GM21737 (cell line): ENCODE data around the gene GNB1.
A peak's percentile ranks its signal among the peaks of the same experiment; 100 is the strongest.
"Not testable (repeated sequence)": the region's sequence is repeated elsewhere in the genome, so short reads cannot be mapped to it uniquely, and the experiment has no call there.

ENCODE experiments used
- ATAC-seq: cut with Tn5 transposase; IDR thresholded peaks from one replicate; pipeline ENCODE4 v1.9.1; 2021; ENCODE audit warnings: mild to moderate bottlenecking, moderate library complexity; ENCODE audit not compliant: unreplicated experiment

GNB1 gene

DNA sequence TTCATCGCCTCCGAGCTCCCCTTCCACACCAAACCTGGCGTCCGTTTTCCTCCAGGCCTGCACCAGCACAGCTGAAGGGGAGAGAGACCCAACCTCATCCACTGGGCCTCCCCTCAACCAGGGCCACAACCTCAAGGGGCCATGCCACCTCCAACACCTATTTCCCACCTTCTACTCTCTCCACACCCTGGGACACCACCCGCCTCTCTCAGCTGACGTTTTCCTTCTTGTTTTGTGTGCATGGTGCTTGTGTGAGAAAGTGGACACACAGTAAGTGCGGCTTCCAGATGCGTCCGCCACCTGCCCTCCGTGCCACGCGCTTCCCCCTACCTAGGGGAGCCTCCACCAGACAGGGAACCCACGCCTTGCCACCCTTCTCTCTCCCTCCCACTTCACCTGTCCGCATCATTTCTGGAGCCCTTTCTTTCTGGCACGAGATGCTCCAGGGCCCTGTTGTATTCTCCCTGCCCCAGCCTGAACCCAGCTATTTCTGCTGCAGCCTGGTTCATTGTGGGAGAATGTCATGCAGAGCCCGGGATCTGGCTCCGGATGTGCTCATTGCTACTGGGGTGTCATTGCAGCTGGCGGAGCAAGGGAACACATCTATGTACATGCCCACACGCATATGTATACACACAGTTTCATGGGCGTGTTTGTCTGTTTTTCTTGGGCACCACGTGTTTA is 1.3 kb upstream of the GNB1 start:
- no peak for ATAC-seq

DNA sequence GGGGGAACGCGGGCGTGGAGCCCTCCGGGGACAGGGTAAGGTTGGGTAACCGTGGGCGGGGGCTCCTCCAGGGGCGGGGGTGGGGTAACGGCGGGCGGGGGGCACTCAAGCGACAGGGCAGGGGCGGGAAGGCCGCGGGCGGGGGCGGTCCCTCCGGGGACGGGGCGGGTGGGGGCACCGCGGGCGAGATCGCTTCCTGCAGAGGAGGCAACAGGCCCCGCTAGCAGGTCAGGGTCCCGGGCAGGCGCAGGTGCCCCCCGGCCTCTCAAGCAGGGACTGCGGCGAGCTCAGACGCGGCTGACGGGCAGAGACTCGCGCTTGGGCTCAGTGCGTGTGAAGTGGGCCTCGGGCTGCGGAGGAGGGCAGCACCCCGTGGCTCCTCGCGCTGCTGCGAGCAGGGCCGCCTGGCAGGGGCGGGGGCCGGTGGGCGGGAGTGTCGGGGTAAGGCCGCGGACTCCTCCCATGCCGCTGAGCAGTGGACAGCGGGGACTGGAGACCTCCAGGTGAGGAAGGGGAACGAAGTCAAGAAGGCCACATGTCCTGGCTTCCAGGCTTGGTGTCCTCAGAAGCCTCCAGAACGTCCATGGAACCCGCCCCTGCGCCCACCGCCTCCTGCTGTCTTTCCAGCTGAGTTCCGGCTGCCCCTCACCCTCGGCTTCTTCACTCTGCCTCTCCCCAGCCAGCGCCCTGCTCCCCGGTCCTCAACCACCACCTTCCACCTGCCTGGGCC is 627 bp upstream of the GNB1 start:
- no peak for ATAC-seq

DNA sequence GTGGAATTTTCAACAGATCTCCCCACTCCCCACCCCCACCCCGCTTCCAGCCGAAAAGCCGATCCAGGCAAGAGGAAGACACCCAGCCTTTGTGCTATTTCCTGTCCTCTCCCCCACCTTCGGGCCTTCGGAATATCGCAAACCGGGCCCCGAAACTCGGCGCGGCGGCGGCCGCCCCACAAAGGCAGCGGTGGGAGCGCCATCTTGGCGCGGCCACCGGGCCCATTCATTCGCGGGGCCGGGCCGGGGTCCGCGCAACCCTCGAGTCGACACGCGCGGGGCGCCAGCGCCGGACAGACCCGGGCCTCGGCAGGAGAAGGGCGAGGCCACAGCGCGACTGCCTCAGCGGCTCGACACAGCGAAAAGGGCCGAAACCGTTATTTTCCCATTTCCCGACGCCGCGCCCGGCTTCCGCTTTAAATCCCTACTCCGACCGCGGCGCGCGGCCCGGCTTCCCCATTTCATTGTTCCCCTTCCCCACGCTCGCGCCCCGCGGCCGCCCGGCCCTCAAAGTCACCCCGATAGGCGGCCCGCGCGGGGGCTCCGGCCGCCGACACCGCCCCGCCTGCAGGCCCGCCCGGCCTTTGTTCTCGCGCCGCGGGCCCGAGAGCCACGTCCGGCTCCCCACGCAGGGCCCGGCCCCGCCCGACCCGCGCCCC is 911 bp downstream of the GNB1 start:
- ATAC-seq = peak; percentile 27

DNA sequence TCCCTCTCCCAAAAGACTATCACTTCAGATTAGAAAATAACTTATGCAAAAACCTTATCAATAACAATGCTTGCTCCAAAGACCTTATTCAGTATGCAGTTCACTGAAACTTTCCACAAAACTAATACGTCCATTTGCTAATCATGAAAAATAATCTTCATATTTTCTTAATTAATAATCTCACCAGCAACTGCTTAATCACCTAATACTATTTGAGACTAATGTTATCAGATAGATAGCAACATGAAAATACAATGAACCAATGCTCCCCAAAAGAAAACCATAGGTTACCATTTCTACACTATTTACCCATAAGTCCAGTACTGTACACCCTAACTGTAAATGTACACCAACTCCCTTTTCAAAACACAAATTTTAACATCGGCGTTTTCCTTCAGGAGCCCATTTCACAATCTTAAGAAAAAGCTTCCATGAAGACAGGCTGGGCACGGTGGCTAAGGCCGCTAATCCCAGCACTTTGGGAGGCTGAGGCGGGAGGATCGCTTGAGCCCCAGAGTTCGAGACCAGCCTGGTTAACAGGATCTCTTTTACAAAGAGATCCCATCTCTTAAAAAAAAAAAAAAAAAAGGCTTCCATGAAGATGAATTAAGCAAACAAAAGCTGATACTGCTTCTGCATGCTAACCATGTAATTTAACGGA is 1.7 kb downstream of the GNB1 start:
- no peak for ATAC-seq

DNA sequence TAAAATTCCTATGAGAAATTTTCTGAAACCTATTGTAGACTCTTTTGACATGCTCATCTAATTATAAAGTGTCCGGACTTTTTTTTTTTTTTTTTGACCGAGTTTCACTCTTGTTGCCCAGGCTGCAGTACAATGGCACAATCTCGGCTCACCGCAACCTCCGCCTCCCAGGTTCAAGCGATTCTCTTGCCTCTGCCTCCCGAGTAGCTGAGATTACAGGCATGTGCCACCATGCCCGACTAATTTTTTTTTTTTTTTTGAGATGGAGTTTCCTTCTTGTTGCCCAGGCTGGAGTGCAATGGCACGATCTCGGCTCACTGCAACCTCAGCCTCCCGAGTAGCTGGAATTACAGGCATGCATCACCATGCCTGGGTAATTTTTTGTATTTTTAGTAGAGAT is 7.0 kb downstream of the GNB1 start:
- ATAC-seq = not testable (repeated sequence)

DNA sequence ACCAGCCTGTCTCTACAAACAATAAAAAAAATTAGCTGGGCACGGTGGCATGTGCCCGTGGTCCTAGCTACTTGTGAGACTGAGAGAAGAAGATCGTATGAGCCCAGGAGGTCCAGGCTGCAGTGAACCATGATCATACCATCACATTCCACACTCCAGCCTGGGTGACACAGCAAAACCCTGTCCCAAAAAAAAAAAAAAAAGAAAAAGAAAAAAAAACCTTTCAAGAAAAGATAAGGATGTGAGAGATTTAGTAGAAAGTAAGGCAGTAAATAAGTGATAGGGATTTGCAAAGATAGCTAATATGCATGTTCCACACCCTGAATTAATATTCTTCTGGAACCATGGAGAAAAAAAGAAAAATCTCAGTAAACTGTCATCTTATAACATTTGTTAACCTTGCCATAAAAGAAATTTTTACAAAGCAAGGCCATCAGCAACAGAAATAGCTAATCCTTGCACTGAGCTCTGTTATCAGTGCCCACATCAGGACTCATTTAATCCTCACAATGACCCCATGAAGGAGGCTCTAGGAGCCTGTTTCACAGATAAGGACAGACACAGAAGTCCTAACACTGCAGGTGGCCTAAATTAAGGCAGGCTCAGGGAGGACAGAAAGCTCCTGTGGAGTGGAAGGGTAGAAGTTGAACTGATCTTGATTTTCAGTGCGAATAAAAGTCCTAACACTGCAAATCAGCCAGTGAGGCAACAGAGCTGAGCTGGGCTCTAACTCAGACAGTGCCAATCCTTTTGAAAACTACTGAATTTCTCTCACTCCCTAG is 7.6 kb downstream of the GNB1 start:
- ATAC-seq = no peak

DNA sequence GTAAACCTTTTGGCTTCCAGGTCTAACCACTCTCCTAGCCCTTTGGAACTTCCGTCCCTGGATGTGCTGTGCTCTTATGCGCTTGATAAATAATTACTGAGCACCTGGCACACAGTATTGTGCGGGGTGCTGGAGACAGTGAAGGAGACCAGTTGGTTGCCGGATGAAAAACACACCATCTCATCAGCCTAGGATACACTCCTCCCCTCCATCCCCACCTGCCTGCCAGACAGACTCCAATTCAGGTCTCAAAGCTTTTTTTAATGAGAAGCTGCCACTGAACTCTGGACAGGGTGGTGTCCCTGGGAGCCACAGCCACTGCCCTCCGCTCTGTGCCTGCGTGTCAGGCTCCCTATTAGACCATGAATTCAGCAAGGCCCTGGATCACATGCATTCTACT is 9.2 kb downstream of the GNB1 start:
- no peak for ATAC-seq

DNA sequence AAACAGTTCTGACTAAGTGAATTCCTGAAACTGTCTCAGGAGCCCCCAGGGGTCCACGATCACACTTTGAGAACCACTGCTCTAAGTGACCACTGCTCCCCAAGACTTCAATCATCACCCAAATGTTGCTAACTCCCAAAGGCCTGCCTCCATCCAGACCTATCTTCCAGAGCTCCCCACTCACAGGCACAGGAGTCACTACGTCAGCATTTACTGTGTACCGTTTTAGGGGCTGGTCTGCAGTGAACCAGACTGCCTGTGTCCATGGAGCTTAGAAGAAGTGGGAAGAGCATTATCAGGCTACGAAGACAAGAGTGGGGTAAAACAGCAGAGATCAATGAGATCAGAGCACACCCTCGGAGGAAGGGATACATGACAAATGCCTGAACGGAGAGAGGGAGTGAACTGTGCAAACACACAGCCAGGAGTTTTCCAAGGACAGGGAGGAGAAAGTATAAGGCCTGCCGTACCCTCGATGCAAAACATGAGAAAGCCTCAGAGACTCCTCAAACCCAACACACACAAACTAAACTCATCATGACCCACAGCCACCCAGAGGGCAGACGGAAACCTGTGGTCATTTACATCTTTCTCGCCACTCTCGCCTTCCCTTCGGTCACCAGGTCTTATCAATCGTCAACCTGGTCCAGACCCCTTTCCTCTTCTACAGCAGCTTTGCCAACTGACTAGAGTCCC is 10.1 kb downstream of the GNB1 start:
- no peak for ATAC-seq

DNA sequence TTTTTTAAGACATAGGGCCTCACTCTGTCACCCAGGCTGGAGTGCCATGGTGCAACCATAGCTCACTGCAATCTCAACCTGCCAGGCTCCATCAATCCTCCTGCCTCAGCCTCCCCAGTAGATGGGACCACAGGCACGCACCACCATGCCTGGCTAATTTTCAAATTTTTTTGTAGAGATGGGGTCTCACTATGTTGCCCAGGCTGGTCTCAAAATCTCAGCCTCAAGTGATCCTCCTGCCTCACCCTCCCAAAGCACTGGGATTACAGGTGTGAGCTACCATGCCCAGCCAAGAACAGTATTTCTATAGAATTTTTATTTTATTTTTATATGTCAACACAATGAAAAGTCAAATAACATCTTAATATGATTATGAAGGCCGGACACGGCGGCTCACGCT is 10.9 kb downstream of the GNB1 start:
- ATAC-seq = no peak

DNA sequence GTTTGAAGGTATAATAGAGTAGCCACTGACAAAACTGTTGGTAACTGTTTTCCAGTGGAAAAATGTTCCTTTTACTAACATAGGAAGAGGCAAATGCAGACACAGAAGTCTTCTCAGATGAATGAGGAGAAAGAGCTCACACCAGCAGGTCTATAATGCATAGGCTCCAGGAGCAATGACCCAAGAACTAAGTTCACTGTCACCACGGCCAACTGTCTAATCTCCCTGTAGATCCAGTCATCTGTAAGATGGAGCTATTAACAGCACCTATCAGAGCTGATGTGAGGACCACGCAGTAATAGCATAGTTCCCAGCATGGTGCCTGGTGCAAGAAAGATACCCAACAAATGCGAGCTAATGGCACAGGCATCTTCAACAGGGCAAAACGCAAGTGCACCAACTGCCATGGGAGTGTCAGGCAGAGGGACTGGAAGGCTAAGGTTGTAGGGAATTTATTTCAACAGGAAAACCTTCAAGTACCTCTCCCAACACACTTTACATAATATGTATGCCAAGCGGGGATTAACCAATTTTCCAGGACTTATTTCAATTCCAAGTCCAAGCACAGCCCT is 12.9 kb downstream of the GNB1 start:
- ATAC-seq = no peak

DNA sequence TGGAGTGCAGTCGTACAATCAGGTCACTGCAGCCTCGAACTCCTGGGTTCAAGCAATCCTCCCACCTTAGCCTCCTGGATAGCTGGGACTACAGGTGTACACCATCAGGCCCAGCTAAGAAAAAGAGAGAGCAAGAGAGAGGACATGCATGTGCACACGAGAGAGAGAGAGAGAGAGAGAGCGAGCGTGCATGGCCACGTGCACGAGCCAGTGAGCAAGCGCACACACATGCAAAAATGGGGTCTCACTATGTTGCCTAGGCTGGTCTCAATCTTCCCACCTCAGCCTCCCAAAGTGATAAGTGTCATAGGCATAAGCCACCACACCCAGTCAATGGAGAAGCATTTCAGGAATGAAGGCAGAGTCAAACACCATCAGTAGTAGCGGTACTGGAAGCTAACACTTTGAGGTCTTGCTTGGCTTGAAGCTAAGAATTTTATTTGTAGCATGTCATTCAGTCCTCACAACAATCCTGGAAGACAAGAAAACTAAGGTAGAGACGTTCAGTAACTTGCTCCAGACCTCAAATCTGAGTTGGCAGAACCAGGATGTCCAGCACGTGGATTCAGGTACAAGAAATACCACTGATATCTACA is 14.5 kb downstream of the GNB1 start:
- ATAC-seq = no peak

DNA sequence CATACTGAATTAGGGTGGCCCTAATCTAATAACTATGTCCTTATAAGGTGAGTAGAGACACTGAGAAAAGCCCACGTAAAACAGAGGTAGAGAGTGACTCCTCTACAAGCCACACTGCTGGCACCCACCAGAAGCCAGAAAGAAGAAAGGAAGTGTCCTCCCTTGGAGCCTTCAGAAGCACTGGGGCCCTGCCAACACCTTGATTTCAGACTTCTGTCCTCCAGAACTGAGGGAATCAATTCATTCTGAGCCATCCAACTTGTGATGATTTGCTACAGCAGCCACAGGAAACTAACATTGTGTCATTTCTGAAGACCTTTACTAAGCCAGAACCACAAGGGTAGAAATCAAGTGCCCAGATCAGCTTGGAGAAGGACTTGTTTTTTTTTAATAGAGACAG is 15.0 kb downstream of the GNB1 start:
- no peak for ATAC-seq

DNA sequence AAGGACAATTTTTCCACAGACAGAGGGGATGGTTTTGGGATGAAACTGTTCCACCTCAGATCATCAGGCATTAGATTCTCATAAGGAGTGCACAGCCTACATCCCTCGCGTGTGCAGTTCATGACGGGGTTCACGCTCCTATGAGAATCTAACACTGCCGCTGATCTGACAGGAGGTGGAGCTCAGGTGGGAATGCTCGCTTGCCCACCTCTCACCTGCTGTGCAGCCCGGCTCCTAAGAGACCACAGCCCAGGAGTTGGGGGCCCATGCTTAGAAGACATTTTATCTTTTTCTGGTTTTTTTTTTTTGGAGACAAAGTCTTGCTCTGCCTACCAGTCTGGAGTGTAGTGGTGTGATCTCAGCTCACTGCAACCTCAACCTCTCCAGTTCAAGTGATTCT is 16.0 kb downstream of the GNB1 start:
- ATAC-seq = no peak

DNA sequence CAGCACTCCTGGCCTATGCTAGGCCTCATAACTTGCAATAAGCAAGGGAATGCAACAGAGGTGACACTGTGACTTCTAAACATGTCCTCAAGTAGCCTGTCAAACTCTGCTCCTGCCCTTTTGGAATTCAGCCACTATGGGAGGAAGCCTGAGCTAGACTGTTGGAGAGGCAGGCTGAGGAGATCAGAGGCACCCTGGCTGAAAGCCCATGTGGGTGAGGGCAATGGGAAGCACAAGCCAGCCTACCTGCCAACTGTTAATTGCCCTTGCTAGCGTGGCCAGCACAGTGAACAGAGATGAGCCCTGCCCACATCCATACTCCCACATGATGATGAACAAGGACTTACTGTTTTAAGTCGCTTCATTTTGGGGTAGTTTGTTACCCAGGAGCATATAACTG is 17.7 kb downstream of the GNB1 start:
- ATAC-seq = no peak

DNA sequence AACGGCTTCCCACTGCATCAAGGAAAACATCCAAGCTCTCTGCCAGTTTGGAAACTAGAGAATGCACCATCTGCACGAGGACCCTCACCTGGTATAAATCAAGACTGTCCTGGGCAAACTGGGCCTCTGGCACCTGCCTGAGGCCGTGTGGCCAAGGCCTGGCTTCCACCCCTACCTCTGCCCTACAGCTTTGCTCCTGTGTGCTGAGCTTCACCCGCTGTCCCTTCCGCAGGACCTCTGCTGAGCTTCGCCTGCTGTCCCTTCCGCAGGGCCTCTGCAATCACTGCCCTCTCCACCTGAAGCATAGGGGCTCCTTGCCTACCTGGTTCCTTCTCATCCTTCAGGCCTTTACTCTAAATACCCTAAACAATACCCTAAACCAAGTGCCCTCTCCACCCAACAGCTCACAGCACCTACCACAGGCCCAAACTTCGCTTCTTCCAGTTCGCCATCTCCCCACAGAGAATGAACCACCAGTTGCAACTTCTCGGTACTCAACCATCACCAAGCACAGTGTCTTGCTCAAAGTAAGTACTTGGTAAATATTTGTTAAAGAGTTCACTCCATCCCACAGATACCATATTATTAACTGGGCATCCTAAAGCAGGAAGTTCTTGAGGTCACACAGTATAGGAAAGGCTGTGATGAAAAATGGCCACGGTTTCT is 18.4 kb downstream of the GNB1 start:
- no peak for ATAC-seq

DNA sequence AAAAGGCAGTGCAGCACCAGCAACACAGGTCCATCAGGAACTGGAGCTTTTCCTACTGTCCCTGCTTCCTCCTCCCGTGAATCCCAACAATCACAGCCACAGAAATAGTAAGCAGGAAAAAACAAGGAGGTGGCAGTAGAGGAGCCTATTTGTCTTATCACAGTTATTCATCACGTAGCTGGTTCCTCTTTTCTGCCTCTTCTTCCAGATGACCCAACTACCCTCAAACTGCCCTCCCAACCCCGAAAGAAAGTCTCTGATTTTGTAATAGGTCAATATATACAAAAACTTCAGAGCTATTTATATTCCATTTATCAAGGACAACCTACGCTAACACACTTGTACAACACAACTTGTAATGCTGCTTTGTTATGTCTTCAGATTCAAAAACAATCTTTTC is 21.4 kb downstream of the GNB1 start:
- no peak for ATAC-seq

DNA sequence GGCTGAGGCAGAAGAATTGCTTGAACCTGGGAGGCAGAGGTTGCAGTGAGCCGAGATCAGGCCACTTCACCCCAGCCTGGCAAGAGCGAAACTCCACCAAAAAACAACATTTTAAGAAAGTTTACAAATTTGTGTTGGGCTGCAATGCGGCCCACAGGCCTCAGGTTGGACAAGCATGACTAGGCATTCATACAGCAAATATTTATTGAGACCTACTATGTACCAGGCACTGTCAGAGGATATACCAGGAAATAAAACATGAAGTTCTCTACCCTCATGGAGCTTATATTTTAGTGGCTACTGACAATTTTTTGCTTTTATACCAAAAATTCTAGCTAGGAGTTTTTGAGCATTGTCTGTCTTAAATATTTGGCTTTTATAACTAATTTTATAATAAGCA is 23.7 kb downstream of the GNB1 start:
- ATAC-seq = no peak

DNA sequence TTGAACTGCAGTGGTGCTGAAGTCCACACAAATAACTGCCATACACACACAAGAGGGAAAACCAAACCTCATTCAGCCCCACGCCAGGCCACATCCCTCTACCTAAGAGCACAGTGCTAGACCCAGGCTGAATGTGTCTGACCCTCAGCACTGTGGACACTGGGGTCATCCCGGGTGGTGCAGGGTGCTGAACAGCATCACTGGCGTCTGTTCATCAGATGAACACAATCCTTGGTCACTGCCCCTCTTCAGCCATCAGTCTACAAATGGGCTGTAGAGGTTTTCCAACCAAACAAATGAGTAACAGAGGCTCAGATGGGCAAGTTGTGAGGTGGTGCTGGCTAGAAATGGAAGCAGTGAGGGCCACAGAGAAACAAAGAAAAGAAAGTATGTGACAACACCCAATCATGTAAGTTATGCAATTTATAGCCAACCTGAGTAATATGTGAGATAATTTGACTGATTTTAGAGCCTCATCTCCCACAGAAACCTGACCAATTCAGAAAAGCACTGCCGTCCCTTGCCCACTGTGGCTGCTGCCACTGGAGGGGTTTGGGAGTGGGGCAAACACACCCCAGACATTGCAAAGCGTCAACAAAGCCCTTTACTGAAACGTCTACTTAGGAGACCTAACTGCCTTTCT is 27.9 kb downstream of the GNB1 start:
- no peak for ATAC-seq
